ENCODE measurements around the gene SH3PXD2B. TPM values are rescaled to one million over a fixed set of nuclear protein-coding genes. Genes with fewer than 3 reads are reported as not detected.

The SH3PXD2B gene
- total RNA-seq, 6 donors from 2014 or later, result 17.1 to 55.5 (median 43.2) TPM

DNA sequence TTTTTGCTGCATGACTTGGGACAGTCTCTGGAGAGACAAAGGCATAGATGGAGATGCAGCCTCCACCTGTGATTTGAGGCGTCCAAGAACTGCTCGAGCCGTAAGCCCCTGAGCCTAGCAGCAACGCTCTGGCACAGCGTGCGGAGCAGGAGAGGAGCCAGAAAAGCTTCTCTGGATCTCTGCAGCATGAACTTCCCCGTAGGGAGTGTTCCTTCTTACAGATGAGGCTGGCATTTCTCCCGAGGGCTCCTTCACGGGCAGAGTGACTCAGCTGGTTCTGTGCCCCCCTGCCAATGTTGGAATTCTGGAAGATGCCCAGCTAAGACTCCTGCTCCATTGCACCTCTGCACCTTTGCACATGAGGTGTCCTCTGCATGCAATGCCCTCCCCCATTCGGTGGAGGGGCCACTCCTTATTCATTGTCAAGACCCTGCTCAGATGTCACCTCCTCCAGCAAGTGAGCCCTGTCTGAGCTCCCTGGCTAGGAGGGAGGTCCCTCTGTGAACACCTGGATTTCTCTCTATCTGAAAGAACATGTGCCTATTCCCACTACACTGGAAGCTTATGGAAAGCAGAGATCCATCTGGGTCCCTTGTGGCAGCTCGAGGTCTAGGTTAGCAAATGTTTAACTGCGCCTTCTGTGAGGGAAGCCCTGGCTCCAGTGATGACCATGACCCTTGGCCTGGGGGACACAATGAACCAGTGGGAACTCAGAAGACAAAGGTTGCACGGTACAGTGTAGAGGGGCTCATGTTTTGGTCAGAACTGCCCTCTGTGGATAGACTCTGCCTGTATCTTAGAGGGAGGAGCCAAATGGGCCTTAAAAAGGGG is 39.6 kb downstream of the SH3PXD2B start:
- peaks cover 47 to 64% (median 55%) of the 10 kb centered on the region in 4 donors for H3K4me1 ChIP-seq
- H3K36me3 ChIP-seq, result no peaks in the 10 kb centered on the region
- H3K4me3 ChIP-seq, result no peak overlapping the region
- no peak for TF ChIP-seq EP300 (IDR thresholded peaks at IDR 0.05)
- WGBS, 2 donors, result 51 to 72% methylated on average over 9 to 13 of the region's 13 CpGs
- ATAC-seq (ENCODE audit: low FRiP score in 2 of 2) (no peak), DNase-seq (peak in 1 of 2 donors; percentile 49)
- no peaks in the 10 kb centered on the region for H3K27me3 ChIP-seq
- no peaks in the 10 kb centered on the region for H3K9me3 ChIP-seq
- peak overlapping the region in 3 of 4 donors; percentile 19 to 74 (median 71) for H3K27ac ChIP-seq

DNA sequence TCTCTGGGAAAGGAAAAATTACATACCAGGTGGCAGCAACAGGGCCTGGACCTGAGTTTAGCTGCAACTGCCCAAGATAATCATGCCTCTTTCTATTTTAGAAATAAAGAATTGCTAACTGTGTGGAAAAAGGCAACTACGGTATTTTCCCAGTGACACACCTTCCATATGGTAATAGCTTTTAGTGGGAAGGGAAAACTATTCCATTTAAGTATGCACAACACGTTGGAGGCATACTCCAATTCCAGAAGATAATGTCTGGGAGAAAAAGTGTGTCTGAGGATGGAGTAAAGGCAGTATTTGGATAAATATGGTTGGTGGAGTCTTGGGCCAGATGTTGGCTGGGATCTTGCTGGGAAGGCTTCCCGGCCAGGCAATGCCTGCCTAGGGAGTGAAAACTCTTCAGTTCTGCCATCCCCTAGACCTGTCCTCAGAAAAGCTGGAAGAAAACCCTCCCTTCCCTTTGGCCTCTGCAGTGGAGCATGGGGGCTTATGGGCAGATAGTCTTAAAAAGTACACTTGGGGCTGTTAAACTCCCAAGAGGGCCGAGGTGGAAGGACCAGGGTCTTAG is 40.6 kb downstream of the SH3PXD2B start:
- H3K4me3 ChIP-seq, result no peak overlapping the region
- TF ChIP-seq POLR2A (IDR thresholded peaks at IDR 0.05), result no peak
- TF ChIP-seq, protein P1, sequence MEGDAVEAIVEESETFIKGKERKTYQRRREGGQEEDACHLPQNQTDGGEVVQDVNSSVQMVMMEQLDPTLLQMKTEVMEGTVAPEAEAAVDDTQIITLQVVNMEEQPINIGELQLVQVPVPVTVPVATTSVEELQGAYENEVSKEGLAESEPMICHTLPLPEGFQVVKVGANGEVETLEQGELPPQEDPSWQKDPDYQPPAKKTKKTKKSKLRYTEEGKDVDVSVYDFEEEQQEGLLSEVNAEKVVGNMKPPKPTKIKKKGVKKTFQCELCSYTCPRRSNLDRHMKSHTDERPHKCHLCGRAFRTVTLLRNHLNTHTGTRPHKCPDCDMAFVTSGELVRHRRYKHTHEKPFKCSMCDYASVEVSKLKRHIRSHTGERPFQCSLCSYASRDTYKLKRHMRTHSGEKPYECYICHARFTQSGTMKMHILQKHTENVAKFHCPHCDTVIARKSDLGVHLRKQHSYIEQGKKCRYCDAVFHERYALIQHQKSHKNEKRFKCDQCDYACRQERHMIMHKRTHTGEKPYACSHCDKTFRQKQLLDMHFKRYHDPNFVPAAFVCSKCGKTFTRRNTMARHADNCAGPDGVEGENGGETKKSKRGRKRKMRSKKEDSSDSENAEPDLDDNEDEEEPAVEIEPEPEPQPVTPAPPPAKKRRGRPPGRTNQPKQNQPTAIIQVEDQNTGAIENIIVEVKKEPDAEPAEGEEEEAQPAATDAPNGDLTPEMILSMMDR (IDR thresholded peaks at IDR 0.05), result no peak
- TF ChIP-seq POLR2AphosphoS5 (IDR thresholded peaks at IDR 0.05), result no peak
- no peak for TF ChIP-seq EP300 (IDR thresholded peaks at IDR 0.05)
- ATAC-seq (ENCODE audit: low FRiP score in 2 of 2) (no peak), DNase-seq (no peak)
- H3K9me3 ChIP-seq, result no peaks in the 10 kb centered on the region
- H3K27me3 ChIP-seq, result no peaks in the 10 kb centered on the region
- H3K36me3 ChIP-seq, result no peaks in the 10 kb centered on the region
- peak overlapping the region; percentile 50 to 86 (median 76) for H3K27ac ChIP-seq
- peaks cover 36 to 56% (median 45%) of the 10 kb centered on the region in 4 donors for H3K4me1 ChIP-seq
- 76 to 87% methylated on average over 4 of the region's 4 CpGs for WGBS, 2 donors

DNA sequence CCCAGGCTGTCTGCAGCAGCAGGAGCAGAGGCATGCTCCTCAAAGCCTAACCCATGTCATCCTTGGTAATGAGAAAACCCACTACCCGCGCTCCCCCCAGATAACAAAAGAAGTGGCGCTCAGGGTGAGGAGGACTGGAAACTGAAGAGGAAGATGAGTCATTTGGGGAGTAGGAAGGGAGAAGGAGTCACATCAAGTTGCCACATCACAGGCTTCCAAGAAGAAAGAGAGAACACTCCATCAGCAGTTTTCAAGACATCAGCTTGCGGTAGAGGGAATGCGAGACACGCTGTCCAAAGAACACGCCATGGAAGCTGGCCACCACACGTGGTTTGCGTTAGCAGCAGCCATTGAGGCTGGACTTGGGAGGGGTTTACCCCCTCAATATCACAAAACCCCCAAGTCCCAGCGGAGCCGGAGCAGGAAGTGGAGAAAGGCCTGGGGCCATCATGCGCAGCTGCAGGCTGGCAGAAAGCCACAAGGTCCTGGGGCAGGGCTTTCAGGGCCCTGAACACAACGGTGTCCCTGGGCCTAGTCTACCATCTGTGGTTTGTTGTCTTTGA is 41.5 kb downstream of the SH3PXD2B start:
- TF ChIP-seq POLR2A (IDR thresholded peaks at IDR 0.05), result peak in 1 of 4 donors; percentile 47
- TF ChIP-seq EP300 (IDR thresholded peaks at IDR 0.05), result peak; percentile 74 to 94 (median 76)
- peak; percentile 88 to 94 for TF ChIP-seq POLR2AphosphoS5 (IDR thresholded peaks at IDR 0.05)
- TF ChIP-seq, protein P1 (IDR thresholded peaks at IDR 0.05), result no peak
- H3K27me3 ChIP-seq, result no peaks in the 10 kb centered on the region
- no peaks in the 10 kb centered on the region for H3K9me3 ChIP-seq
- peak; percentile 78 to 82 for DNase-seq
- peak overlapping the region; percentile 50 to 86 (median 76) for H3K27ac ChIP-seq
- H3K36me3 ChIP-seq, result no peaks in the 10 kb centered on the region
- 49 to 55% methylated on average over 13 of the region's 13 CpGs for WGBS, 2 donors
- peak; percentile 72 to 93 for ATAC-seq (ENCODE audit: low FRiP score in 2 of 2)
- no peak overlapping the region for H3K4me3 ChIP-seq
- H3K4me1 ChIP-seq, result peaks cover 29 to 47% (median 37%) of the 10 kb centered on the region in 4 donors

DNA sequence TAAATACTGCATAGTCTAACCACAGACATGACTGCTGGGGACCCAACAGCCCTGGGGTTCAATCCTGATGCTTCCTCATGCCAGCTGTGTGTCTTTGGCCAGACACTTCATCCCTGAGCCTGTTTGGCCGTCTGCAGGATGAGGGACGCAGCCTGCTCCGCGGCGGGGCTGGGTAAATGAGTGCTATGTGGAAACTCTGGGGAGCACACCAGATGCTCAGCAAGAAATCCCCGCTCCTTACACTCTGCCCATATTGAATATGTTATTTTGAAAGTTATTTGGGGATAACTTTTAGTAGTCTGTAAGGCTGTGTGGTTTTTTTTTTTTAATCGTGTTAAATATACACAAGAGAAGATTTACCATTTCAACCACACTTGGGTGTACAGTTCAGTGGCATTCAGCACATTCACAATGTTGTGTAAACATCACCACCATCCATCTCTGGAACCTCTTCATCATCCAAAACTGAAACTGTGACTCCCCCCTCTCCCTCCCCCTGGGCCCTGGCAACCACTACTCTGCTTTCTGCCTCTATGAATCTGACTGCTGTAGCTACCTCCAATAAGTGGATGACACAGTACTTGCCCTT is 42.7 kb downstream of the SH3PXD2B start:
- H3K4me1 ChIP-seq, result peaks cover 22 to 46% (median 30%) of the 10 kb centered on the region in 4 donors
- H3K9me3 ChIP-seq, result no peaks in the 10 kb centered on the region
- ATAC-seq (ENCODE audit: low FRiP score in 2 of 2) (peak; percentile 5 to 17), DNase-seq (peak in 1 of 2 donors; percentile 74)
- peak overlapping the region; percentile 57 to 86 (median 68) for H3K27ac ChIP-seq
- TF ChIP-seq EP300 (IDR thresholded peaks at IDR 0.05) (no peak), POLR2AphosphoS5 (IDR thresholded peaks at IDR 0.05) (peak; percentile 34 to 55), POLR2A (IDR thresholded peaks at IDR 0.05) (no peak)
- no peaks in the 10 kb centered on the region for H3K36me3 ChIP-seq
- no peaks in the 10 kb centered on the region for H3K27me3 ChIP-seq
- H3K4me3 ChIP-seq, result no peak overlapping the region
- 67 to 68% methylated on average over 7 of the region's 7 CpGs for WGBS, 2 donors

DNA sequence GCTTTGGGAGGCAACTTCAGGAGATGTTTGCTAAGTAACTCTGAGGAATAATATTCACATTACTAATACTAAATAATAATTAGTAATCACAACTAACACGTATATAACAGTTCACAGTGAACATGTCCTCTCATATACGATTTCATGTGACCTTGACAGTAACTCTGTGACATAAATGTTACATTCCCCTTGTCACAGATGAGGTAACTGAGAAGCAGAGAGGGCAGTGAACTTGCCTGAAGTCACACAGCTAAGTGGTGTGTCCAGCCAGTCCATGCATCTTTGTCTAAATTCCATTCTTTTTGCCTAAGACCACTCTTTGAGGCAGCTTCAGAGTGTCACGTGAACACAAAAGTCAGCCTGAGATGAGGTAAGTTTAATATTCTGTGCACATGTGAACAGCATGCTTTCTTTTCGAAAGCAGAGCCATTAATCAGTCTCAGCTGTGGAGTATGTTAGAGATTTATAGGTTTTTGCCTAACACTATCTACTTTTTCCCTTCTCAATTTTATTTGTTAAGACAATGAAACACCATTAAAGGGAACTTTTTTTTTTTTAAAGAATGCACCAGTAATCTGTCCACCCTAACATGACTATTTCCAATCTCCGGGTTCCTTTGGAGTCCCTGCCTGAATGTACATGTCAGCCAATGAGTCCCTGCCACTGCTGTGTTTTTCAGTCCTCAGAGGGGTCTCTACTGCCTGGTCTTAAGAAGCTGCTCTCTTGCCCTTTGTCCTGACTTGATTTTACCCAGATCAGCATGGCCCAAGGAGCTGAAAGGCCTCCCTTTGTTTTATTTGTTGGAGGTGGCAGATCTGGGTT is 43.5 kb downstream of the SH3PXD2B start:
- peak overlapping the region; percentile 57 to 86 (median 68) for H3K27ac ChIP-seq
- TF ChIP-seq, protein P1 (IDR thresholded peaks at IDR 0.05), result no peak
- TF ChIP-seq POLR2AphosphoS5 (IDR thresholded peaks at IDR 0.05) (no peak), EP300 (IDR thresholded peaks at IDR 0.05) (no peak)
- WGBS, 2 donors, result 66 to 73% methylated on average over 5 of the region's 5 CpGs
- H3K4me3 ChIP-seq, result no peak overlapping the region
- H3K4me1 ChIP-seq, result peaks cover 22 to 46% (median 30%) of the 10 kb centered on the region in 4 donors
- no peaks in the 10 kb centered on the region for H3K9me3 ChIP-seq
- DNase-seq (no peak), ATAC-seq (ENCODE audit: low FRiP score in 2 of 2) (peak in 1 of 2 donors; percentile 3)
- no peaks in the 10 kb centered on the region for H3K36me3 ChIP-seq
- H3K27me3 ChIP-seq, result no peaks in the 10 kb centered on the region

Data from upper lobe of left lung (tissue), 6 donors.